Neuronal stem cell (in vitro differentiated cells): ENCODE measurements around the gene ZNF423.
A peak's percentile ranks its signal among the peaks of the same experiment; 100 is the strongest.

Source experiments
- DNase-seq: peaks from one replicate; pipeline ENCODE4 v3.0.0-alpha.2; 2013; ENCODE audit warnings: low spot score
- H2AFZ ChIP-seq: one replicate; pipeline ENCODE4 v1.6.1; 2013; ENCODE audit warnings: mild to moderate bottlenecking, low read length, inconsistent platforms
- H2AK5ac ChIP-seq: 2 replicates; pipeline ENCODE4 v1.6.1; 2013; ENCODE audit warnings: low read depth, mild to moderate bottlenecking, inconsistent platforms, low read length, moderate library complexity, mixed read lengths
- H2BK120ac ChIP-seq: 2 replicates; pipeline ENCODE4 v1.6.1; 2013; ENCODE audit warnings: low read depth, mild to moderate bottlenecking, inconsistent platforms, low read length, moderate library complexity, mixed read lengths
- H2BK12ac ChIP-seq: one replicate; pipeline ENCODE4 v1.6.1; 2013; ENCODE audit warnings: low read length, inconsistent platforms
- H2BK15ac ChIP-seq: 2 replicates; pipeline ENCODE4 v1.6.1; 2013; ENCODE audit warnings: mild to moderate bottlenecking, low read length, inconsistent platforms, mixed read lengths
- H2BK5ac ChIP-seq: one replicate; pipeline ENCODE4 v1.6.1; 2013; ENCODE audit warnings: inconsistent platforms, mild to moderate bottlenecking, low read length, moderate library complexity
- H3K14ac ChIP-seq: one replicate; pipeline ENCODE4 v1.6.1; 2013; ENCODE audit warnings: low read length, inconsistent platforms
- H3K18ac ChIP-seq: 2 replicates; pipeline ENCODE4 v1.6.1; 2013; ENCODE audit warnings: low read length, inconsistent platforms
- H3K23ac ChIP-seq: 2 replicates; pipeline ENCODE4 v1.6.1; 2013; ENCODE audit warnings: low read depth, mild to moderate bottlenecking, mixed read lengths, low read length, inconsistent platforms; ENCODE audit not compliant: poor library complexity
- H3K27ac ChIP-seq: replicated peaks from 3 replicates; pipeline ENCODE4 v1.5.1; 2013; ENCODE audit warnings: low read length, inconsistent platforms
- H3K27me3 ChIP-seq, 3 experiments: 2 replicates each; pipeline ENCODE4 v1.6.1; 2013; ENCODE audit warnings: low read length in 3 of 3, mild to moderate bottlenecking in 2 of 3, inconsistent platforms in 1 of 3, low read depth in 1 of 3, mixed read lengths in 1 of 3, moderate library complexity in 1 of 3; ENCODE audit not compliant: control insufficient read depth in 3 of 3, insufficient read depth in 3 of 3
- H3K36me3 ChIP-seq, 2 donors: replicated peaks in 1 of 2; 2 replicates each; pipeline ENCODE4 v1.6.1; 2013; ENCODE audit warnings: low read length in 2 of 2; ENCODE audit not compliant: control insufficient read depth in 2 of 2, insufficient read depth in 2 of 2
- H3K4ac ChIP-seq: 2 replicates; pipeline ENCODE4 v1.6.1; 2013; ENCODE audit warnings: inconsistent platforms, mild to moderate bottlenecking, low read length, moderate library complexity
- H3K4me1 ChIP-seq, 2 donors: 1 replicate in 1 of 2; 2 replicates in 1 of 2; pipeline ENCODE4 v1.6.1; 2013; ENCODE audit warnings: low read length in 2 of 2, low read depth in 1 of 2; ENCODE audit not compliant: control insufficient read depth in 2 of 2, insufficient read depth in 1 of 2
- H3K4me2 ChIP-seq: one replicate; pipeline ENCODE4 v1.6.1; 2013; ENCODE audit warnings: mild to moderate bottlenecking, low read length, inconsistent platforms; ENCODE audit not compliant: insufficient read depth, poor library complexity, severe bottlenecking
- H3K4me3 ChIP-seq, 2 donors: 2 replicates each; pipeline ENCODE4 v1.5.1; 2013; ENCODE audit warnings: low read length in 2 of 2, mild to moderate bottlenecking in 2 of 2, inconsistent platforms in 1 of 2, moderate library complexity in 1 of 2
- H3K79me1 ChIP-seq: one replicate; pipeline ENCODE4 v1.6.1; 2013; ENCODE audit warnings: low read depth, mild to moderate bottlenecking, inconsistent platforms, low read length, moderate library complexity
- H3K9ac ChIP-seq: one replicate; pipeline ENCODE4 v1.6.1; 2013; ENCODE audit warnings: mild to moderate bottlenecking, low read depth, low read length, inconsistent platforms; ENCODE audit not compliant: poor library complexity
- H3K9me3 ChIP-seq, 2 donors: replicated peaks in 1 of 2; 2 replicates each; pipeline versions ENCODE3 to v1.6.1; 2013; ENCODE audit warnings: low read length in 2 of 2, mild to moderate bottlenecking in 2 of 2, inconsistent platforms in 1 of 2, low read depth in 1 of 2, mixed read lengths in 1 of 2, moderate library complexity in 1 of 2; ENCODE audit not compliant: control insufficient read depth in 2 of 2, insufficient read depth in 1 of 2
- H4K8ac ChIP-seq: one replicate; pipeline ENCODE4 v1.6.1; 2013; ENCODE audit warnings: low read depth, mild to moderate bottlenecking, inconsistent platforms, low read length, moderate library complexity
- H4K91ac ChIP-seq: one replicate; pipeline ENCODE4 v1.6.1; 2013; ENCODE audit warnings: low read length, low read depth, mild to moderate bottlenecking, inconsistent platforms; ENCODE audit not compliant: poor library complexity
- WGBS, 2 donors: extraction: QIAGEN DNeasy Blood & Tissue Kit; methylation state at CpG; one replicate each; pipeline ENCODE4 v1.1.7; 2013; ENCODE audit warnings: missing lambda C conversion rate in 2 of 2, mixed read lengths in 1 of 2; ENCODE audit not compliant: insufficient read length in 2 of 2, insufficient replicate concordance in 1 of 2; ENCODE audit errors: extremely low coverage in 2 of 2; 5-methylcytosine and 5-hydroxymethylcytosine counted together

The ZNF423 gene

DNA sequence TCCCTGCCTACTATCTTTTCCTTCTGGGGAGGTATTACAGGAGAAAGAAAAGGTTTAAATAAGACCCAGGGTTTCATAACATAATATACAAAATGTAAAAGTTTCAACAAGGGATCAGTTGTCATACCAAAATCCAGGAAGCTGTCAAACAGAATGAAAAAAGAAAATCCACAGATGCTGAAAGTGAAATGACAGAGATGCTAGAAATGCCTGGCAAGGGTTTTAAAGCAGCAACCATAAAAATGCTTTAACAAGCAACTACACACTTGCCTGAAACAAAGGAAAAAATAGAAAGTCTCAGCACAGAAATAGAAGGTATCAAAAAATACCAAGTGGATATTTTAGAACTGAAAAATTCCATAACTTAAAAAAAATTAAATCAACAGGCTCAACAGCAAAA is 377.3 kb downstream of the ZNF423 start:
- H3K9me3 ChIP-seq = peaks cover 0 to 4% of the 10 kb centered on the region in 2 donors
- H2BK120ac ChIP-seq = no peak overlapping the region
- H3K27me3 ChIP-seq = peaks cover 0 to 4% (median 4%) of the 10 kb centered on the region in 3 experiments
- H2BK12ac ChIP-seq = no peak overlapping the region
- no peak overlapping the region for H3K4me2 ChIP-seq
- H3K4me3 ChIP-seq = no peak overlapping the region
- no peak overlapping the region for H2BK15ac ChIP-seq
- DNase-seq = no peak
- H3K4ac ChIP-seq = no peak overlapping the region
- no peak overlapping the region for H3K14ac ChIP-seq
- H3K27ac ChIP-seq = no peak overlapping the region
- no peak overlapping the region for H4K8ac ChIP-seq
- H4K91ac ChIP-seq = no peak overlapping the region
- H3K9ac ChIP-seq = no peak overlapping the region
- no peak overlapping the region for H3K18ac ChIP-seq
- H3K23ac ChIP-seq = no peak overlapping the region
- H3K36me3 ChIP-seq = no peaks in the 10 kb centered on the region
- no peak overlapping the region for H2AFZ ChIP-seq
- no peak overlapping the region for H2BK5ac ChIP-seq
- no peaks in the 10 kb centered on the region for H3K4me1 ChIP-seq
- H2AK5ac ChIP-seq = no peak overlapping the region
- H3K79me1 ChIP-seq = no peaks in the 10 kb centered on the region

DNA sequence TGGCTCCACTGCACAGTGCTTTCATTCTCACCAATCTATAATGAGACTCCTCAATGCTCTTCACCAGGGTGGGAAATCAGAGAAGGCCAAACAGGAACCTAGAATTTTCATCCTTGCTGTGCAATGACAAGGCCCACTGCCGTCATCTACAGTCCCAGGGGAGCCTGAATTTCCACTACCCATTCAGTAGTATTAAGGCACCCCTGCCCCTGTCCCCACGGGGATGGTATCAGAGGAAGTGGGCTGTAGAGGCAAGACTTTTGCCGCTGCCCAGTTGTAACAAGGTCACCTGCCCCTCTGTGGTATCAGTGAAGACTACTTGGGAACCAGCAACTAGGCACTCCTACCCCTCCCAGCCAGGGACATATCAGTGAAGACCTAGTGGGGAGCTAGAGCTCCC is 377.8 kb downstream of the ZNF423 start:
- H3K9ac ChIP-seq = no peak overlapping the region
- H3K4ac ChIP-seq = no peak overlapping the region
- H2AK5ac ChIP-seq = peak overlapping the region; percentile 47
- no peak overlapping the region for H4K91ac ChIP-seq
- H3K14ac ChIP-seq = no peak overlapping the region
- no peak overlapping the region for H2BK5ac ChIP-seq
- H3K79me1 ChIP-seq = no peaks in the 10 kb centered on the region
- DNase-seq = no peak
- H3K4me3 ChIP-seq = no peak overlapping the region
- peaks cover 0 to 4% of the 10 kb centered on the region in 2 donors for H3K9me3 ChIP-seq
- no peak overlapping the region for H2BK12ac ChIP-seq
- no peak overlapping the region for H3K18ac ChIP-seq
- no peak overlapping the region for H2BK15ac ChIP-seq
- H2AFZ ChIP-seq = no peak overlapping the region
- no peak overlapping the region for H4K8ac ChIP-seq
- no CpG with 5 or more reads among the region's 3 CpGs for WGBS, 2 donors
- H2BK120ac ChIP-seq = no peak overlapping the region
- H3K27ac ChIP-seq = no peak overlapping the region
- H3K4me1 ChIP-seq = no peaks in the 10 kb centered on the region
- no peak overlapping the region for H3K4me2 ChIP-seq
- peaks cover 0 to 4% (median 3%) of the 10 kb centered on the region in 3 experiments for H3K27me3 ChIP-seq
- H3K36me3 ChIP-seq = no peaks in the 10 kb centered on the region
- no peak overlapping the region for H3K23ac ChIP-seq

DNA sequence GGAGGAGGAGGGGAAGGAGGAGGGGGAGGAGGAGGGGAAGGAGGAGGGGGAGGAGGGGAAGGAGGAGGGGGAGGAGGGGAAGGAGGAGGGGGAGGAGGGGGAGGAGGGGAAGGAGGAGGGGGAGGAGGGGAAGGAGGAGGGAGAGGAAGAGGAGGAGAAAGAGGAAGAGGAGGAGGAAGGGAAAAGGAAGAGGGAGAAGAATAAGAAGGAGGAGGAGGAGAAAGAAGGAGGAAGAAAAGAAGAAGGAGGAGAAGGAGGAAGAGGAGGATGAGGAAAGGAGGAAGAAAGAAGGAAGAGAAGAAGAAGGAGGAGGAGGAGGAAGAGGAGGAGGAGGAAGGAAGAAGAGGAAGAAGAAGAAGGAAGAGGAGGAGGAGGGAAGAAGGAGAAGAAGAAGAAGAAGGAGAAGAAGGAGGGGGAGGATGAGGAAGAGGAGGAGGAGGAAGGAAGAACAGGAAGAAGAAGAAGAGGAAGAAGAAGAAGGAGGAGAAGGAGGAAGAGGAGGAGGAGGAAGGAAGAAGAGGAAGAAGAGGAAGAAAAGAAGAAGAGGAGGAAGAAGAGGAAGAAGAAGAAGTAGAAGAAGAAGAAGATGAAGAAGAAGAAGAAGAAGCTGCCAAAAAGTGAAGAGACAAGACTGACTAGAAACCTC is 378.5 kb downstream of the ZNF423 start:
- Histone ChIP-seq H3K36me3 (no peaks in the 10 kb centered on the region), H3K9ac (no peak overlapping the region), H2AK5ac (no peak overlapping the region), H3K4me1 (no peaks in the 10 kb centered on the region), H3K27me3 (peaks cover 0 to 4% (median 0%) of the 10 kb centered on the region in 3 experiments), H2AFZ (no peak overlapping the region), H3K79me1 (no peaks in the 10 kb centered on the region), H3K18ac (no peak overlapping the region), H2BK120ac (no peak overlapping the region), H4K8ac (no peak overlapping the region), H3K4me3 (no peak overlapping the region), H3K4ac (no peak overlapping the region), H4K91ac (no peak overlapping the region), H3K23ac (no peak overlapping the region), H2BK12ac (no peak overlapping the region), H3K9me3 (peaks cover 0 to 4% of the 10 kb centered on the region in 2 donors), H2BK15ac (no peak overlapping the region), H2BK5ac (no peak overlapping the region), H3K14ac (no peak overlapping the region), H3K27ac (no peak overlapping the region), H3K4me2 (no peak overlapping the region)
- DNase-seq = no peak

DNA sequence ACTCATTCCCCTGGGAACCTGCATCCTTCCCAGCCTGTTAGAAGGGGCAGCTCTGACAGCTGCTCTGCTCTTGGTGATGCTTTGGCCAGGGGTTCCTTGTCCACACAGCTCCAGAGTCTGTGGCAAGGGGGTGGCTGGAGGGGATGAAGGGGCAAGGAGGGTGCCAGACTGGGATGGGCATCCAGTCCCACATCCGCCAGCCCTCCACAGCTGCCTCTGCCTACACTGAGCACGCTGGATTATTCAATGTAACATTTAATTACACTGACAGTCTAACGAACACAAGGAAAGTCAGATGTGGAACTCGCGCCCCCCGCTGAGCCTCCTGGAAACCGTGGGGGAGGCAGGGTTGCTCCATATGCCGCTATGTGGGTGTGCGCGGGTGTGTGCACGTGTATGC is 381.2 kb downstream of the ZNF423 start:
- Histone ChIP-seq H2BK12ac (no peak overlapping the region), H3K27ac (no peak overlapping the region), H3K27me3 (peaks cover 0 to 4% (median 0%) of the 10 kb centered on the region in 3 experiments), H4K8ac (no peak overlapping the region), H3K4me1 (no peaks in the 10 kb centered on the region), H2BK120ac (no peak overlapping the region), H2BK5ac (peak overlapping the region; percentile 40), H3K23ac (peak overlapping the region; percentile 39), H2AFZ (no peak overlapping the region), H3K4me3 (no peak overlapping the region), H3K18ac (peak overlapping the region; percentile 60), H4K91ac (peak overlapping the region; percentile 99), H3K9ac (no peak overlapping the region), H3K9me3 (peaks cover 0 to 4% of the 10 kb centered on the region in 2 donors), H3K4me2 (no peak overlapping the region), H2AK5ac (peak overlapping the region; percentile 29), H3K4ac (peak overlapping the region; percentile 4), H3K79me1 (no peaks in the 10 kb centered on the region), H2BK15ac (peak overlapping the region; percentile 33), H3K36me3 (no peaks in the 10 kb centered on the region), H3K14ac (peak overlapping the region; percentile 41)
- WGBS, 2 donors = no CpG with 5 or more reads among the region's 11 CpGs
- DNase-seq = no peak
